Calu3 (cell line): ENCODE data around the gene DIP2B. TPM values are rescaled to one million over a fixed set of nuclear protein-coding genes. Genes with fewer than 3 reads are reported as not detected.

ENCODE experiments used
- BruUV-seq: library from RNA; stranded (reverse); fragments of 400-500 nt; replicated peaks from 2 replicates; lab custom pipeline; 2021; lab: Mats Ljungman, UMichigan
- CTCF ChIA-PET: fragments of 300-600 bp; sonication (Branson Sonifier 250); formaldehyde crosslinking; loops from one replicate; lab custom pipeline; 2022; ENCODE audit warnings: antibody characterized with exemption; lab: Charles Lee
- DNase-seq: peaks from one replicate; pipeline ENCODE4 v3.0.0; 2022
- H3K27ac Mint-ChIP-seq: one replicate; pipeline ENCODE4 v1.8.0; 2022; ENCODE audit warnings: mixed read lengths; ENCODE audit not compliant: unreplicated experiment
- H3K27me3 Mint-ChIP-seq: one replicate; pipeline ENCODE4 v1.8.0; 2022; ENCODE audit warnings: mixed read lengths; ENCODE audit not compliant: unreplicated experiment
- H3K36me3 Mint-ChIP-seq: one replicate; pipeline ENCODE4 v1.8.0; 2022; ENCODE audit warnings: mild to moderate bottlenecking, moderate library complexity, mixed read lengths; ENCODE audit not compliant: insufficient read depth, unreplicated experiment
- H3K4me1 Mint-ChIP-seq: one replicate; pipeline ENCODE4 v1.8.0; 2022; ENCODE audit warnings: mild to moderate bottlenecking, low read depth, mixed read lengths; ENCODE audit not compliant: unreplicated experiment
- H3K4me3 Mint-ChIP-seq: one replicate; pipeline ENCODE4 v1.8.0; 2022; ENCODE audit warnings: mild to moderate bottlenecking, low read depth, moderate library complexity, mixed read lengths; ENCODE audit not compliant: unreplicated experiment
- H3K9me3 Mint-ChIP-seq: one replicate; pipeline ENCODE4 v1.8.0; 2022; ENCODE audit warnings: low read depth, mixed read lengths; ENCODE audit not compliant: unreplicated experiment
- CTCF ChIP-seq: fragments of 200-600 bp; IDR thresholded peaks from one replicate; pipeline ENCODE4 v1.8.0; 2022; ENCODE audit warnings: antibody characterized with exemption; ENCODE audit not compliant: unreplicated experiment
- intact Hi-C: fragments of 100-400 bp; cut with micrococcal nuclease; formaldehyde crosslinking; loops from one replicate; pipeline ENCODE4 v1.10.0; 2022; ENCODE audit not compliant: unreplicated experiment
- total RNA-seq: library from RNA; stranded (reverse); gene quantifications from 2 replicates; pipeline ENCODE4 v1.2.3, GENCODE V29; 2022

The DIP2B gene
- total RNA-seq, 1 experiment from 2014 or later, result 22.8 TPM

DNA sequence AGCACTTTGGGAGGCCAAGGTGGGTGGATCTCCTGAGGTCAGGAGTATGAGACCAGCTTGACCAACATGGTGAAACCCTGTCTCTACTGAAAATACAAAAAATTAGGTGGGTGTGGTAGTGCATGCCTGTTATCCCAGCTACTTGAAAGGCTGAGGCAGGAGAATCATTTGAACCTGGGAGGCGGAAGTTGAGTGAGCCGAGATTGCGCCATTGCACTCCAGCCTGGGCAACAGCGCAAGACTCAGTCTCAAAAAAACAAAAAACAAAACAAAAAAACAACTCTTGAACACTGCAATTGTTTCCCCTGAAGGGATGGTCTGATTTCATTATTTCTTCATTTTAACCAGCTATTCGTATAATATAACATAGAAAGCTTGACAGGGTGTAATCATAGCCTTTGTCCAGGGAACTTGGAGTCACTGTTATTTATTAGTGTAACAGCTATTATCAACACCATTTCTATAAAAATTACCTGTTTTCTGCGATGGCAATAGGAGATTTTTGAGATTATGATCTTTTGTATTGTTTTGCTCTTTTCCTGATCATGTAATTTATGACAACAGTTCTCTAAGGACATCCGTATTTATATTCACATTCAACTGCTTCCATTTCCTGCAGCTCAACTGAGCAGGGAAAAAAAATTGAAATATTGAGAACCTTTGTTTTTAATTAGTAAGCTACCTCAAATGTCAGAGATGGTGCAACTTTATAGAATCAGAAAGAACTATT is 94.7 kb downstream of the DIP2B start:
- no peak overlapping the region for H3K4me3 Mint-ChIP-seq
- CTCF ChIA-PET, result no interaction called here
- no peak overlapping the region for H3K27ac Mint-ChIP-seq
- no peaks in the 10 kb centered on the region for H3K27me3 Mint-ChIP-seq
- intact Hi-C loops, result no loop called here
- no peak for TF ChIP-seq CTCF
- DNase-seq, result no peak
- H3K36me3 Mint-ChIP-seq, result peaks cover 14% of the 10 kb centered on the region
- BruUV-seq, result no TSS peak
- peaks cover 26% of the 10 kb centered on the region for H3K4me1 Mint-ChIP-seq
- H3K9me3 Mint-ChIP-seq, result no peaks in the 10 kb centered on the region

DNA sequence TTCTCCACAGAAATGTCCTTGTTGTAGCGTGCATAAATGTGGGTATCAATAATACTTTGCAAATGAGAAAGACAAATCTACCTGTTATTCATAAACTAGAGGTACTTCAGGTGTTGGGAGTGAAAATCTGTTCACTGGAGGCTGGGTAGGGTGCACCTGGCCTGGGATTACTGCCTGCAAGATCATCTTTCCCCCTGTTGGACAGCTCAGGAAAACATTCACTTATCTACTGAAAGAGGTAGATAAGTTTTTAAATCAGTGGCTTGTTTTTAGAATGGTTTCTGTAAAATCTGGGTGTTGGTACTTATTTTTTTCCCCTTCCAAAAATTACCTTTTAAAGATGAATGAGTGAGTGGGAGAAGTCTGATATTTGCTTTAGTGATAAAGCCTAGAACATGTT is 95.6 kb downstream of the DIP2B start:
- H3K9me3 Mint-ChIP-seq, result no peaks in the 10 kb centered on the region
- H3K36me3 Mint-ChIP-seq, result peaks cover 14% of the 10 kb centered on the region
- peaks cover 26% of the 10 kb centered on the region for H3K4me1 Mint-ChIP-seq
- no peak overlapping the region for H3K4me3 Mint-ChIP-seq
- no peak for TF ChIP-seq CTCF
- no peak for DNase-seq
- H3K27ac Mint-ChIP-seq, result no peak overlapping the region
- no peaks in the 10 kb centered on the region for H3K27me3 Mint-ChIP-seq
- no TSS peak for BruUV-seq
- intact Hi-C loops, result no loop called here
- CTCF ChIA-PET, result no interaction called here

DNA sequence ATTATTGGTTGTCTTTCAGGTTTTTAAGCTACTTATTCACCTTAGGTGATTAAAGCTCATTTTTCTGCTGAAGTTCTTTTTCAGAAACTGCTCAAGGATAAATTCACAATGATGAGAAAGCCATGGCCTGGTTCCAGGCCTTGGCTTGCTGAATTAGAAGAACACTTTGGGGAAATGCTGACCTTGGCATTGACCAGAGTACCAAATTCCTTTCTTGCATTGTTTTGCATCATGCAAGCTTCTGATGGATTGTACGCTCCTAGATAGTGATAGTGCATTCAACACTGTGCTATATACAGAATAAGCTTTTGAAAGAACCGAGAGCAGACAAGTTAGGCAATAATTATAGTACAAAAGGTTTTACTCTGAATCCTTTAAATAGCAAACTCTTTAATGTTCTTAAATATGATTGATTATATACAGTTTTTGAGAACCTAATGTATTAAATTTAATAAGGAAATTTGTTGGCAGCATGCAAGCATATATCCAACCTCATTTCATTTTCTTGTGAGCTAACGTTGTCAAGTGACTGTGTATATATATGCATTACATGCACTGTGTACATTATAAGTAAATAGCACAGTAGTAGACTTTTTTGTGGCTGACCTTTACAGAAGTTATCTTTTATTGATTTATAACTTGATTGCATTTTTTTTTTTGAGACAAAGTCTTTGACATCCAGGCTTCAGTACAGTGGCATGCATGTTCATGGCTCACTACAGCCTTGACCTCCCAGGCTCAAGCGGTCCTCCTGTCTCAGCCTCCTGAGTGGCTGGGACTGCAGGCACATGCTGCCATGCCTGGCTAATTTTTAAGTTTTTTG is 99.2 kb downstream of the DIP2B start:
- H3K27me3 Mint-ChIP-seq, result no peaks in the 10 kb centered on the region
- no peak for TF ChIP-seq CTCF
- H3K9me3 Mint-ChIP-seq, result no peaks in the 10 kb centered on the region
- intact Hi-C loops, result no loop called here
- DNase-seq, result no peak
- peaks cover 12% of the 10 kb centered on the region for H3K36me3 Mint-ChIP-seq
- peaks cover 8% of the 10 kb centered on the region for H3K4me1 Mint-ChIP-seq
- H3K4me3 Mint-ChIP-seq, result no peak overlapping the region
- CTCF ChIA-PET, result no interaction called here
- BruUV-seq, result no TSS peak
- H3K27ac Mint-ChIP-seq, result no peak overlapping the region

DNA sequence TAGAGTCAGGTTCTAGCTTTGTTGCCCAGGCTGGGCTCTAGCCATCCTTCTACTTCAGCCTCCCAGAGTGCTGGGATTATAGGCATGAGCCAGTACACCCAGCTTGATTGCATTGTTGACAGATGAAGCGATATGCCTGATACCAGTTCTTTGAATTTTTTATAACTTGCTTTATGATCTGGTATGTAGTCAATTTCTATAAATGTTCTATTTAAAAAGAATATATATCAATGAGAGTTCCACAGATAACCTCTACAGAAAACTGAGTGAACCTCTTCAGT is 99.8 kb downstream of the DIP2B start:
- no peak overlapping the region for H3K27ac Mint-ChIP-seq
- CTCF ChIA-PET, result no interaction called here
- intact Hi-C loops, result no loop called here
- H3K9me3 Mint-ChIP-seq, result no peaks in the 10 kb centered on the region
- no peaks in the 10 kb centered on the region for H3K27me3 Mint-ChIP-seq
- H3K4me1 Mint-ChIP-seq, result peaks cover 8% of the 10 kb centered on the region
- BruUV-seq, result no TSS peak
- H3K36me3 Mint-ChIP-seq, result peaks cover 12% of the 10 kb centered on the region
- H3K4me3 Mint-ChIP-seq, result no peak overlapping the region
- no peak for DNase-seq
- TF ChIP-seq CTCF, result no peak
